Mesendoderm (in vitro differentiated cells): ENCODE measurements around the gene TMC1.

ENCODE experiments used
- DNase-seq: peaks from one replicate; pipeline ENCODE4 v3.0.0; 2013
- H2AK5ac ChIP-seq: 2 replicates; pipeline ENCODE4 v1.6.1; 2013; ENCODE audit warnings: low read length, inconsistent platforms
- H2BK120ac ChIP-seq: 2 replicates; pipeline ENCODE4 v1.6.1; 2013; ENCODE audit warnings: low read depth, mild to moderate bottlenecking, low read length, moderate library complexity, mixed read lengths
- H2BK15ac ChIP-seq: replicated peaks from 2 replicates; pipeline ENCODE4 v1.6.1; 2013; ENCODE audit warnings: low read depth, mild to moderate bottlenecking, moderate library complexity
- H2BK5ac ChIP-seq: 2 replicates; pipeline ENCODE4 v1.6.1; 2013; ENCODE audit warnings: low read length, inconsistent platforms
- H3K18ac ChIP-seq: 2 replicates; pipeline ENCODE4 v1.6.1; 2013; ENCODE audit warnings: mild to moderate bottlenecking, low read length, mixed read lengths
- H3K23ac ChIP-seq: one replicate; pipeline ENCODE4 v1.6.1; 2013; ENCODE audit warnings: low read length
- H3K27ac ChIP-seq: 2 replicates; pipeline ENCODE4 v1.5.1; 2013; ENCODE audit warnings: low read depth, mild to moderate bottlenecking, inconsistent platforms, low read length, moderate library complexity
- H3K27me3 ChIP-seq: 2 replicates; pipeline ENCODE4 v1.6.1; 2013; ENCODE audit warnings: low read length, control low read depth, mild to moderate bottlenecking, inconsistent platforms; ENCODE audit not compliant: insufficient read depth, poor library complexity
- H3K36me3 ChIP-seq: 2 replicates; pipeline ENCODE4 v1.6.1; 2013; ENCODE audit warnings: low read length, inconsistent platforms; ENCODE audit not compliant: control insufficient read depth, insufficient read depth
- H3K4ac ChIP-seq: one replicate; pipeline ENCODE4 v1.6.1; 2013; ENCODE audit warnings: low read depth, mild to moderate bottlenecking, low read length, moderate library complexity
- H3K4me1 ChIP-seq: 2 replicates; pipeline ENCODE4 v1.6.1; 2013; ENCODE audit warnings: low read depth, low read length, inconsistent platforms; ENCODE audit not compliant: control insufficient read depth
- H3K4me2 ChIP-seq: 2 replicates; pipeline ENCODE4 v1.6.1; 2013; ENCODE audit warnings: low read length
- H3K4me3 ChIP-seq: 2 replicates; pipeline ENCODE4 v1.5.1; 2013; ENCODE audit warnings: mild to moderate bottlenecking, low read length
- H3K56ac ChIP-seq: one replicate; pipeline ENCODE4 v1.6.1; 2013; ENCODE audit warnings: low read length
- H3K79me1 ChIP-seq: 2 replicates; pipeline ENCODE4 v1.6.1; 2013; ENCODE audit warnings: low read length, inconsistent platforms
- H3K79me2 ChIP-seq: 2 replicates; pipeline ENCODE4 v1.6.1; 2013; ENCODE audit warnings: mild to moderate bottlenecking, low read length; ENCODE audit not compliant: control insufficient read depth, insufficient read depth
- H3K9ac ChIP-seq: 2 replicates; pipeline ENCODE4 v1.6.1; 2013; ENCODE audit warnings: low read length, inconsistent platforms
- H4K5ac ChIP-seq: one replicate; pipeline ENCODE4 v1.6.1; 2013; ENCODE audit warnings: low read length
- H4K8ac ChIP-seq: one replicate; pipeline ENCODE4 v1.6.1; 2013; ENCODE audit warnings: low read depth, mild to moderate bottlenecking, control low read depth, low read length, moderate library complexity
- WGBS: extraction: QIAGEN DNeasy Blood & Tissue Kit; methylation state at CpG from one replicate; pipeline ENCODE4 v1.1.7; 2013; ENCODE audit warnings: low lambda C conversion rate, missing lambda C conversion rate; ENCODE audit not compliant: insufficient coverage; ENCODE audit errors: extremely low coverage; 5-methylcytosine and 5-hydroxymethylcytosine counted together

Gene TMC1

GRCh38 chr9:72614067-72614466 is 92.7 kb downstream of the TMC1 start:
- Histone ChIP-seq H3K9ac (no peak overlapping the region), H3K27me3 (no peaks in the 10 kb centered on the region), H3K79me2 (no peaks in the 10 kb centered on the region), H2BK120ac (no peak overlapping the region), H3K36me3 (no peaks in the 10 kb centered on the region), H3K23ac (no peak overlapping the region), H2AK5ac (no peak overlapping the region), H3K27ac (no peak overlapping the region), H3K4me3 (no peak overlapping the region), H3K79me1 (no peaks in the 10 kb centered on the region), H3K18ac (no peak overlapping the region), H3K4me1 (no peaks in the 10 kb centered on the region), H3K4me2 (no peak overlapping the region), H3K4ac (no peak overlapping the region), H4K8ac (no peak overlapping the region), H3K56ac (no peak overlapping the region), H2BK15ac (no peak overlapping the region), H2BK5ac (no peak overlapping the region), H4K5ac (no peak overlapping the region)
- no CpG with 5 or more reads among the region's 1 CpG for WGBS
- DNase-seq: no peak

GRCh38 chr9:72615931-72616330 is 94.5 kb downstream of the TMC1 start:
- no peak overlapping the region for H3K23ac ChIP-seq
- H2BK15ac ChIP-seq: no peak overlapping the region
- no peak overlapping the region for H3K4me2 ChIP-seq
- no peak overlapping the region for H3K4me3 ChIP-seq
- no peak overlapping the region for H3K9ac ChIP-seq
- no peak overlapping the region for H3K56ac ChIP-seq
- no peaks in the 10 kb centered on the region for H3K4me1 ChIP-seq
- no peak overlapping the region for H2BK120ac ChIP-seq
- no peak overlapping the region for H4K5ac ChIP-seq
- no peak overlapping the region for H3K27ac ChIP-seq
- no CpG with 5 or more reads among the region's 6 CpGs for WGBS
- no peaks in the 10 kb centered on the region for H3K36me3 ChIP-seq
- no peak overlapping the region for H2AK5ac ChIP-seq
- H2BK5ac ChIP-seq: no peak overlapping the region
- no peak for DNase-seq
- no peaks in the 10 kb centered on the region for H3K79me1 ChIP-seq
- no peaks in the 10 kb centered on the region for H3K27me3 ChIP-seq
- no peaks in the 10 kb centered on the region for H3K79me2 ChIP-seq
- H4K8ac ChIP-seq: no peak overlapping the region
- H3K4ac ChIP-seq: no peak overlapping the region
- no peak overlapping the region for H3K18ac ChIP-seq

GRCh38 chr9:72618811-72619210 is 97.4 kb downstream of the TMC1 start:
- Histone ChIP-seq H3K27me3 (no peaks in the 10 kb centered on the region), H2BK5ac (no peak overlapping the region), H3K9ac (no peak overlapping the region), H3K18ac (no peak overlapping the region), H3K4me1 (no peaks in the 10 kb centered on the region), H3K56ac (no peak overlapping the region), H2BK15ac (no peak overlapping the region), H4K5ac (no peak overlapping the region), H2BK120ac (no peak overlapping the region), H3K36me3 (no peaks in the 10 kb centered on the region), H3K4me3 (no peak overlapping the region), H3K27ac (no peak overlapping the region), H3K23ac (no peak overlapping the region), H3K79me2 (no peaks in the 10 kb centered on the region), H2AK5ac (no peak overlapping the region), H3K79me1 (no peaks in the 10 kb centered on the region), H3K4me2 (no peak overlapping the region), H4K8ac (no peak overlapping the region), H3K4ac (no peak overlapping the region)
- no CpG with 5 or more reads among the region's 2 CpGs for WGBS
- DNase-seq: no peak

- H3K4me1 ChIP-seq: no peaks in the 10 kb centered on the region
- no CpG with 5 or more reads among the region's 2 CpGs for WGBS
- H3K18ac ChIP-seq: no peak overlapping the region
- no peak overlapping the region for H3K27ac ChIP-seq
- H3K56ac ChIP-seq: no peak overlapping the region
- H3K79me1 ChIP-seq: no peaks in the 10 kb centered on the region
- H2BK5ac ChIP-seq: no peak overlapping the region
- H2AK5ac ChIP-seq: no peak overlapping the region
- no peak overlapping the region for H3K4me3 ChIP-seq
- no peaks in the 10 kb centered on the region for H3K36me3 ChIP-seq
- no peak overlapping the region for H3K4ac ChIP-seq
- no peak overlapping the region for H2BK120ac ChIP-seq
- no peak overlapping the region for H3K4me2 ChIP-seq
- H4K5ac ChIP-seq: no peak overlapping the region
- H4K8ac ChIP-seq: no peak overlapping the region
- H2BK15ac ChIP-seq: no peak overlapping the region
- no peaks in the 10 kb centered on the region for H3K79me2 ChIP-seq
- no peak overlapping the region for H3K9ac ChIP-seq
- no peaks in the 10 kb centered on the region for H3K27me3 ChIP-seq
- DNase-seq: no peak
- H3K23ac ChIP-seq: no peak overlapping the region
Observed at GRCh38 chr9:72622186-72622585, 100.8 kb downstream of the TMC1 start.

GRCh38 chr9:72623156-72623555 is 101.7 kb downstream of the TMC1 start:
- Histone ChIP-seq H4K8ac (no peak overlapping the region), H3K9ac (no peak overlapping the region), H2BK15ac (no peak overlapping the region), H3K79me2 (no peaks in the 10 kb centered on the region), H3K79me1 (no peaks in the 10 kb centered on the region), H2BK120ac (no peak overlapping the region), H3K36me3 (no peaks in the 10 kb centered on the region), H3K27me3 (no peaks in the 10 kb centered on the region), H4K5ac (no peak overlapping the region), H3K4me1 (no peaks in the 10 kb centered on the region), H3K4me2 (no peak overlapping the region), H3K23ac (no peak overlapping the region), H2AK5ac (no peak overlapping the region), H3K18ac (no peak overlapping the region), H3K27ac (no peak overlapping the region), H3K56ac (no peak overlapping the region), H3K4ac (no peak overlapping the region), H2BK5ac (no peak overlapping the region), H3K4me3 (no peak overlapping the region)
- DNase-seq: no peak
- WGBS: no CpG with 5 or more reads among the region's 2 CpGs

GRCh38 chr9:72627147-72627546 is 105.7 kb downstream of the TMC1 start:
- no peak overlapping the region for H2BK15ac ChIP-seq
- no peak overlapping the region for H3K9ac ChIP-seq
- no peak overlapping the region for H3K27ac ChIP-seq
- no peak overlapping the region for H3K23ac ChIP-seq
- H3K79me2 ChIP-seq: no peaks in the 10 kb centered on the region
- H4K5ac ChIP-seq: no peak overlapping the region
- no peak overlapping the region for H3K56ac ChIP-seq
- no peak overlapping the region for H3K4me2 ChIP-seq
- DNase-seq: no peak
- no peak overlapping the region for H2AK5ac ChIP-seq
- H3K27me3 ChIP-seq: no peaks in the 10 kb centered on the region
- no peaks in the 10 kb centered on the region for H3K4me1 ChIP-seq
- H3K4ac ChIP-seq: no peak overlapping the region
- no peak overlapping the region for H3K18ac ChIP-seq
- no peak overlapping the region for H2BK5ac ChIP-seq
- no CpG with 5 or more reads among the region's 2 CpGs for WGBS
- no peak overlapping the region for H4K8ac ChIP-seq
- no peak overlapping the region for H3K4me3 ChIP-seq
- no peaks in the 10 kb centered on the region for H3K79me1 ChIP-seq
- no peak overlapping the region for H2BK120ac ChIP-seq
- no peaks in the 10 kb centered on the region for H3K36me3 ChIP-seq
